Tibial nerve (tissue), 3 donors: ENCODE measurements around the gene WDFY3.

Experiments used
- POLR2A ChIP-seq, 2 donors: fragments of 450-650 bp; IDR thresholded peaks; one replicate each; pipeline ENCODE4 v1.6.1; 2017; ENCODE audit warnings: antibody characterized with exemption in 2 of 2, mild to moderate bottlenecking in 2 of 2, moderate library complexity in 2 of 2
- TF ChIP-seq, protein P1 (sequence below), 5 experiments: fragments of 200-600 bp in 3 of 5; fragments of 450-650 bp in 2 of 5; sonication (generic) in 3 of 5; IDR thresholded peaks; one replicate each; pipeline ENCODE4 v1.5.1; 2016 to 2019; ENCODE audit warnings: antibody characterized with exemption in 5 of 5, mild to moderate bottlenecking in 3 of 5, moderate library complexity in 2 of 5

DNA sequence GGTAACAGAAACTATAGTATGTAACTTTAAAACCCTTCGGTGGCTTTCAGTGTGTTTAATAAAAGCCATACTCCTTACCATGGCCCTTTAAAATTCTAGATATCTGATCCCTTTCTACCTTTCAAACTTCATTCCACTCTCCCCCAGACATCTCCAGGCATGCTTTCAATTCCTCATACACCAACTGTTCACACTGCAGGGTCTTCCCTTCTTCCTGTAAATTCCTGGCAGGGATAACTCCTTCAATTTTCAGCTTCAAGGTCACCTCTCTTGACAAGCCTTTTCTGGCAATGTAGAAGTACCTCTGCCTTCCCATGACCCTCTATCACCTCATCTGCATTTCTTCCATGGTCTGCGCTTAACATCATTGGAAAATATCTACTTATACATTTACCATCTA lies 60.8 kb downstream of the WDFY3 start:
- TF ChIP-seq, protein P1, sequence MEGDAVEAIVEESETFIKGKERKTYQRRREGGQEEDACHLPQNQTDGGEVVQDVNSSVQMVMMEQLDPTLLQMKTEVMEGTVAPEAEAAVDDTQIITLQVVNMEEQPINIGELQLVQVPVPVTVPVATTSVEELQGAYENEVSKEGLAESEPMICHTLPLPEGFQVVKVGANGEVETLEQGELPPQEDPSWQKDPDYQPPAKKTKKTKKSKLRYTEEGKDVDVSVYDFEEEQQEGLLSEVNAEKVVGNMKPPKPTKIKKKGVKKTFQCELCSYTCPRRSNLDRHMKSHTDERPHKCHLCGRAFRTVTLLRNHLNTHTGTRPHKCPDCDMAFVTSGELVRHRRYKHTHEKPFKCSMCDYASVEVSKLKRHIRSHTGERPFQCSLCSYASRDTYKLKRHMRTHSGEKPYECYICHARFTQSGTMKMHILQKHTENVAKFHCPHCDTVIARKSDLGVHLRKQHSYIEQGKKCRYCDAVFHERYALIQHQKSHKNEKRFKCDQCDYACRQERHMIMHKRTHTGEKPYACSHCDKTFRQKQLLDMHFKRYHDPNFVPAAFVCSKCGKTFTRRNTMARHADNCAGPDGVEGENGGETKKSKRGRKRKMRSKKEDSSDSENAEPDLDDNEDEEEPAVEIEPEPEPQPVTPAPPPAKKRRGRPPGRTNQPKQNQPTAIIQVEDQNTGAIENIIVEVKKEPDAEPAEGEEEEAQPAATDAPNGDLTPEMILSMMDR (IDR thresholded peaks at IDR 0.05): no peak
- TF ChIP-seq POLR2A (IDR thresholded peaks at IDR 0.05): no peak
